MV-4-11 (cell line): ENCODE results near the gene PPIP5K1.
"Not testable (repeated sequence)": the region's sequence is repeated elsewhere in the genome, so short reads cannot be mapped to it uniquely, and the experiment has no call there.

Experiments
- DNase-seq: peaks from one replicate; lab custom pipeline; 2025; lab: John Stamatoyannopoulos, UW

Gene PPIP5K1

GRCh38 chr15:43544266-43544665 is 45.7 kb downstream of the PPIP5K1 start:
- no peak for DNase-seq

- peak; percentile 20 for DNase-seq
Observed at GRCh38 chr15:43541785-43542184, 48.2 kb downstream of the PPIP5K1 start.

- DNase-seq = no peak
Observed at GRCh38 chr15:43538091-43538490, 51.9 kb downstream of the PPIP5K1 start.

- DNase-seq = no peak
Observed at GRCh38 chr15:43534897-43535296, 55.1 kb downstream of the PPIP5K1 start.

GRCh38 chr15:43532826-43533225 is 57.2 kb downstream of the PPIP5K1 start:
- not testable (repeated sequence) for DNase-seq

- DNase-seq = no peak
Observed at GRCh38 chr15:43531018-43531670, 58.9 kb downstream of the PPIP5K1 start.

GRCh38 chr15:43529587-43530345 is 60.2 kb downstream of the PPIP5K1 start:
- DNase-seq = no peak

- DNase-seq = no peak
Observed at GRCh38 chr15:43529141-43529540, 60.9 kb downstream of the PPIP5K1 start.

GRCh38 chr15:43528542-43529007 is 61.4 kb downstream of the PPIP5K1 start:
- DNase-seq = no peak

GRCh38 chr15:43527802-43528541 is 62.0 kb downstream of the PPIP5K1 start:
- no peak for DNase-seq

- no peak for DNase-seq
Observed at GRCh38 chr15:43527016-43527801, 62.8 kb downstream of the PPIP5K1 start.

- DNase-seq = no peak
Observed at GRCh38 chr15:43526261-43526930, 63.6 kb downstream of the PPIP5K1 start.

GRCh38 chr15:43525131-43525530 is 64.9 kb downstream of the PPIP5K1 start:
- no peak for DNase-seq

- DNase-seq = no peak
Observed at GRCh38 chr15:43524254-43524845, 65.7 kb downstream of the PPIP5K1 start.

- DNase-seq = no peak
Observed at GRCh38 chr15:43523646-43524045, 66.4 kb downstream of the PPIP5K1 start.

- DNase-seq = no peak
Observed at GRCh38 chr15:43522247-43522646, 67.8 kb downstream of the PPIP5K1 start.

GRCh38 chr15:43521419-43521818 is 68.6 kb downstream of the PPIP5K1 start:
- no peak for DNase-seq

GRCh38 chr15:43520138-43520537 is 69.9 kb downstream of the PPIP5K1 start:
- DNase-seq = no peak

GRCh38 chr15:43519196-43519595 is 70.8 kb downstream of the PPIP5K1 start:
- DNase-seq = no peak

GRCh38 chr15:43518197-43518761 is 71.7 kb downstream of the PPIP5K1 start:
- DNase-seq = no peak
